ENCODE measurements around the gene NPW.

DNA sequence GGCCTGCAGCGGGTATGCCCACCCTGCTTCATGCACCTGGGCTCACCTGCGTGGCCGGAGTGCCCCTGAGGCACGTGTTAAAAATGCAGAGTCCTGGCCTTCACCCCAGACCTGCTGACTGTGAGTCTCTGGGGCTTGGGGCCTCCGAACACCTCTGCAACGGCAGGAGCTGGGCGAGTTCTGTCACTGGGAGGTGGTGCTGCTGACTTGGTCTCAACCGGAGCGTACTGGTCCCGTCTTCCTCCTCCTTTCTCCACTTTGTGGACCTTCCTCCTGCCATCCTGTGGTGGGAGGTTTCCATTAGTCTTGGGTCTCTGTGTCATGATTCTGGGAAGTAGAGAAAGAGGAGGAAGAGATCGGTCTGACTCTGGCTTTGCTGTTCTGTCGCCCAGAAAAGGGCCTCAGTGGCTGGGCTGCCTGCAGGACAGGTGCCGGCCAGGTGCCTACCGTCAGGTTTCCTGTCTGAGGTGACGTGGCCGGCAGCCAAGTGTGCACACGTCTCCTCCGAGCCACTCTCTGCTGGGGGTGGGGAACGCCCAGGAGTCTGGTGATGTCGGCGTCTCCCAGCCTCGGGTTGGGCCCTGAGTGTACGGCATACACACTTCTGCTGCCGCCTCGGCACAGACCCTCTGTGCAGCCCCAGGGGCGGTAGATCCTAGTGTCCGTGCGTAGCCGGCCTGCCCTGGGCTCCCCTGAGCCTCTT, 35.1 kb downstream of the NPW start:
- TF ChIP-seq, protein P1, sequence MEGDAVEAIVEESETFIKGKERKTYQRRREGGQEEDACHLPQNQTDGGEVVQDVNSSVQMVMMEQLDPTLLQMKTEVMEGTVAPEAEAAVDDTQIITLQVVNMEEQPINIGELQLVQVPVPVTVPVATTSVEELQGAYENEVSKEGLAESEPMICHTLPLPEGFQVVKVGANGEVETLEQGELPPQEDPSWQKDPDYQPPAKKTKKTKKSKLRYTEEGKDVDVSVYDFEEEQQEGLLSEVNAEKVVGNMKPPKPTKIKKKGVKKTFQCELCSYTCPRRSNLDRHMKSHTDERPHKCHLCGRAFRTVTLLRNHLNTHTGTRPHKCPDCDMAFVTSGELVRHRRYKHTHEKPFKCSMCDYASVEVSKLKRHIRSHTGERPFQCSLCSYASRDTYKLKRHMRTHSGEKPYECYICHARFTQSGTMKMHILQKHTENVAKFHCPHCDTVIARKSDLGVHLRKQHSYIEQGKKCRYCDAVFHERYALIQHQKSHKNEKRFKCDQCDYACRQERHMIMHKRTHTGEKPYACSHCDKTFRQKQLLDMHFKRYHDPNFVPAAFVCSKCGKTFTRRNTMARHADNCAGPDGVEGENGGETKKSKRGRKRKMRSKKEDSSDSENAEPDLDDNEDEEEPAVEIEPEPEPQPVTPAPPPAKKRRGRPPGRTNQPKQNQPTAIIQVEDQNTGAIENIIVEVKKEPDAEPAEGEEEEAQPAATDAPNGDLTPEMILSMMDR (IDR thresholded peaks at IDR 0.05; ENCODE audit: low read depth, low read length), result no peak
- no peak for TF ChIP-seq EZH2phosphoT487 (IDR thresholded peaks at IDR 0.05; ENCODE audit: low read depth)
